GM23248 (cell line): Measurements from ENCODE around the gene PTPRN2.

Experiments used
- EZH2 ChIP-seq: fragments of 200-600 bp; sonication (generic); IDR thresholded peaks from 2 replicates; pipeline ENCODE4 v1.6.1; 2018; ENCODE audit warnings: antibody characterized with exemption, mild to moderate bottlenecking; ENCODE audit not compliant: insufficient read depth, poor library complexity, severe bottlenecking
- EZH2phosphoT487 ChIP-seq: fragments of 200-600 bp; sonication (generic); IDR thresholded peaks from 2 replicates; pipeline ENCODE4 v1.6.1; 2018; ENCODE audit warnings: antibody characterized with exemption, moderate library complexity, mild to moderate bottlenecking, low read depth; ENCODE audit not compliant: insufficient read depth

GRCh38 chr7:158542651-158543566, 44.7 kb downstream of the PTPRN2 start:
- TF ChIP-seq EZH2 (no peak), EZH2phosphoT487 (no peak)
